ENCODE data around the gene TOLLIP.
"Not testable (repeated sequence)": the region's sequence is repeated elsewhere in the genome, so short reads cannot be mapped to it uniquely, and the experiment has no call there.

Gene TOLLIP

DNA sequence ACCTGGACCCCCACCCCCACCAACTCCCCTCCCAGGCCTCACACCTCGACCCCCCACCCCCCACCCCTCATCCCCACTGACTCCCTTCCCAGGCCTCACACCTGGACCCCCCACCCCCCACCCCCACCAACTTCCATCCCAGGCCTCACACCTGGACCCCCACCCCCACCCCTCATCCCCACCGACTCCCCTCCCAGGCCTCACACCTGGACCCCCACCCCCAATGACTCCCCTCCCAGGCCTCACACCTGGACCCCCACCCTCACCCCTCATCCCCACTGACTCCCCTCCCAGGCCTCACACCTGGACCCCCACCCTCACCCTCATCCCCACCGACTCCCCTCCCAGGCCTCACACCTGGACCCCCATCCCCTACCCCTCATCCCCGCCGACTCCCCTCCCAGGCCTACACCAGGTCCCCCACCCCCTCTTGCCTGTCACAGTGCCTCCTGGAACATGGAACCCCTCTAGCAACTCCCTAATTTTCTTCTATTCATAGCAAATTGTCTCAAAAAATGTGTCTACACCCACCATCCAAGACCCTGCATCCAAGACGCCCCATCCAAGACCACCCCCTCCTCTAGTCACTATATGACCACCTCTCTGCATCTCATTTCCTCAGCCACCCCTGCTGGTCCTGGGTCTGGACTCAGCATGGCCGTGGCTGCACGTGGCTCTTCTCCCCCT is 43.4 kb upstream of the TOLLIP start:
- H3K4me3 ChIP-seq, result no peak overlapping the region
- no peak overlapping the region for H3K9ac ChIP-seq (ENCODE audit: insufficient read length)
- no peak for DNase-seq (ENCODE audit: low read depth, low spot score)
- H3K27ac ChIP-seq, result no peak overlapping the region
- TF ChIP-seq EZH2 (IDR thresholded peaks at IDR 0.05) (no peak), FOXP2 (optimal IDR thresholded peaks at IDR 0.05; ENCODE audit: control extremely low read depth, extremely low read length, insufficient read depth) (no peak), POLR2AphosphoS5 (IDR thresholded peaks at IDR 0.05; ENCODE audit: borderline replicate concordance, low read depth, low read length) (no peak)
- no peaks in the 10 kb centered on the region for H3K9me3 ChIP-seq (ENCODE audit: low read depth, low read length)
- no peaks in the 10 kb centered on the region for H3K36me3 ChIP-seq (ENCODE audit: insufficient read depth, low read length)

DNA sequence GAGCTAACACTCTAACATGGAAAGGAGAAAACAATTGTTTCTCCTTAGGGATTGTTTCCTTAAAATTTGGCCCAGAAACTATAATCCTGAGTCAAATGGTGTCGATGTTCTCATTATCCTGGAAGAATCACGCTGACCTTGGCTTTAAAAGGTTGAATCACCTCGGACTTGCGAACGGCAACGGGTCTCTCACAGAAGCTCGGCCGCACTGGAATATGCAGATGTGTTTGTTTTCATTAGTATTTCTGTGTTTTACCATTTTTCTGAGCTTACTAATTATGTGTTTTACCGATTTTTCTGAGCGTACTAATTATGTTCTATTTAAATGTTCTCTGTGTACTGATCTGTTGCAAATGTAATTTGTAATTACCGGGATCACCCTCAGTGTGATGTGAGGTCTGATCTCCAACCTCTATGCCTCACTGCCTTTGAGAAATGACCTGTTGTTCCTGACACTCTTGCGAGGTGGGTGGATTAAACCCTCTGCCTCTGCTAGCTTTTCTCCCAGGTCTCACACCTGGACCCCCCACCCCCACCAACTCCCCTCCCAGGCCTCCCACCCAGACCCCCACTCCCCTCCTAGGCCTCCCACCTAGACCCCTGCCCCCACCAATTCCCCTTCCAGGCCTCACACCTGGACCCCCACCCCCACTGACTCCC is 42.0 kb upstream of the TOLLIP start:
- TF ChIP-seq POLR2AphosphoS5 (IDR thresholded peaks at IDR 0.05; ENCODE audit: borderline replicate concordance, low read depth, low read length), result no peak
- TF ChIP-seq FOXP2 (optimal IDR thresholded peaks at IDR 0.05; ENCODE audit: control extremely low read depth, extremely low read length, insufficient read depth), result no peak
- TF ChIP-seq EZH2 (IDR thresholded peaks at IDR 0.05), result no peak
- H3K9ac ChIP-seq (ENCODE audit: insufficient read length), result no peak overlapping the region
- DNase-seq (ENCODE audit: low read depth, low spot score), result no peak
- no peak overlapping the region for H3K27ac ChIP-seq
- H3K36me3 ChIP-seq (ENCODE audit: insufficient read depth, low read length), result no peaks in the 10 kb centered on the region
- H3K9me3 ChIP-seq (ENCODE audit: low read depth, low read length), result no peaks in the 10 kb centered on the region
- H3K4me3 ChIP-seq, result no peak overlapping the region

DNA sequence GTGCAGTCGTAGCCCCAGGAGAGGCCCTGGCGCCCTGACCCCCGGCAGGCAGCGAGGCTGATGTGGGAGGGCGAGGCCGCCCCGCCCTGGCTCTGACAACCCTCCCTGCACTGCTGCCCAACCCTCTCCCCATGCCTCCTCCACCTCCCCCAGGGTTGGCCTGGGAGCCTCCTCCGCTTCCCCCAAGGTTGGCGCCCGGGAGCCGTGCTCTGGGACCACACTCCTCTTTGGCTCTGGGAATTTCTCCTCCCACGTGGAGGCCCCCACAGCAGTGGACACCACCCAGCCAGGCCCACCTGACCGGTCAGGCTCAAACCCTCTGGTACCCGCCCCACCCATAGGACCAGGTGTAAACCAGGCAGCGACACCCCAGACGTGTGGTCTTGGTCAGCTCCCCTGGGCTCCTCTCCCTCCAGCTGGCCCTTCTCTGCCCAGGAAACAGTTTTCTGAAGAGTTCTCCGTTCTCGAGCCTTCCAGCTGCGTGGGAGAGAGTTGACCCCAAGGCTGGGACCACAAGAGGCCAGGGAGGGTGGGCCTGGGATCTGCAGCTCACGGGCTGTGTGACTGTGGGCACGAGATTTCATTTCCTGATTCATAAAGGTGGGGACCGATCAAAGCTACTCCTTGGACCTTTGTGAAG is 40.8 kb upstream of the TOLLIP start:
- H3K27ac ChIP-seq, result no peak overlapping the region

DNA sequence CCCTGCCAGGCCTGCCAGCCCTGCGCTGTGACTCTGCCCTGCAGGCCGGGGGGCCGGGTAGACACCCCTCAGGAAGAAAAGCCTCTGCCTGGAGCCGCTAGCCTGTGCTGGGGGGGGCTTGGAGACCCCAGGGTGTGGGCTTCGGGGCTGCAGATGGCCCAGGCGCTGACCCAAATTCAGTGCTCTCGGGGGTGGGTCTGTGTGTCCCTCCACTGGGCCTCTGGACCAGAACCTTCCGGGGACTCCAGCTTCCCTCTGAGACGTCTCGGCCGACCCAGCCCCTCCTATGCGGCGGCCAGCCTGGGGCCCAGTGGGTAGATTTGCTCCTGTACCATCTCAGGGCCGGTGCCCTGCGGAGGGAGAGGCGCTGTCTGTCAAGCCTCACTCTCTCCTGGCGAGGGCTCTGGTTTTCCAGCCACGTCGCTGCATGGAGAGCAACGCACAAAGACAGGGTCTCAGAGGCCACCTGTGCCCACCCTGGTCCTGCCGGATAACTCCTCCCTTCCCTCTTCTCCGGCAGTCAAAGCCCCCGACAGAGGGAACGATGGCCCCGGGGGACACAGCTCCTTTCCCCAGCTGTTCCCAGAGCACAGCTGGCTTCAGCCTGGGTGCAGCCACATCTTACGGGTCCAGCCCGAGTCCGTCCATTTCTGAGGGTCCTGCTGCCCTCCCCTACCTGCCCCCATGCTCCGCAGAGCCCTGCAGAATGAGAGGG is 40.1 kb upstream of the TOLLIP start:
- H3K9ac ChIP-seq (ENCODE audit: insufficient read length), result no peak overlapping the region
- no peak for TF ChIP-seq FOXP2 (optimal IDR thresholded peaks at IDR 0.05; ENCODE audit: control extremely low read depth, extremely low read length, insufficient read depth)
- TF ChIP-seq EZH2 (IDR thresholded peaks at IDR 0.05), result no peak
- no peak for TF ChIP-seq POLR2AphosphoS5 (IDR thresholded peaks at IDR 0.05; ENCODE audit: borderline replicate concordance, low read depth, low read length)
- no peak overlapping the region for H3K4me3 ChIP-seq
- H3K27ac ChIP-seq, result no peak overlapping the region
- H3K9me3 ChIP-seq (ENCODE audit: low read depth, low read length), result no peaks in the 10 kb centered on the region
- DNase-seq (ENCODE audit: low read depth, low spot score), result no peak
- no peaks in the 10 kb centered on the region for H3K36me3 ChIP-seq (ENCODE audit: insufficient read depth, low read length)

More for the DNA sequence above, 40.8 kb upstream of the TOLLIP start:
- Histone ChIP-seq H3K9me3 (ENCODE audit: low read depth, low read length) (no peaks in the 10 kb centered on the region), H3K36me3 (ENCODE audit: insufficient read depth, low read length) (no peaks in the 10 kb centered on the region), H3K4me3 (no peak overlapping the region), H3K9ac (ENCODE audit: insufficient read length) (no peak overlapping the region)
- no peak for TF ChIP-seq EZH2 (IDR thresholded peaks at IDR 0.05)
- no peak for TF ChIP-seq FOXP2 (optimal IDR thresholded peaks at IDR 0.05; ENCODE audit: control extremely low read depth, extremely low read length, insufficient read depth)
- TF ChIP-seq POLR2AphosphoS5 (IDR thresholded peaks at IDR 0.05; ENCODE audit: borderline replicate concordance, low read depth, low read length), result no peak
- no peak for DNase-seq (ENCODE audit: low read depth, low spot score)

DNA sequence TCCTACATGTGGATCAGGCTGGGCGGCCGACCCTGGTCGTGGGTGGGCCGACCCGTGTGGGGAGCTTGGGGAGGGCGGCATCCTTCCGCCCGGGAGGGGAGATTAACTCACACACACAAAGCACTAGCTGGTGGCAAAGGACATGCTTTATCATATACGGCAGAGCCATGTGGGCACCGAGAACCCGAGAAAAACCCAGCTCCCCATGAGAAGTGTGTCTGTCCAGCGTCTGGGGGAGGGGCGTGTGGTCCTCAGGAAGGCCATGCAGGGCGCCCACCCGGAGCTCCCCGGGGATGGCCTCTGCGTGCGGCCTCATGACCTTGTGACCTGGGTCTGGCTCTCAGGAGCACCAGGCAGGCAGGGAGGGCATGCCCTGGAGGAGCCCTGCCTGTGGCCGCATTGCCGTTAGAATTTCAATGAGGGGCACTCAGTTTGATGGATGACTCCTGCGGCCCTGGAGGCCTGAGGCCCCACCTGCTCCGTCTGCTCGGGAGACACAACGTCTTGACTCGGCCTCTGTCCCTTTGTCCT is 39.4 kb upstream of the TOLLIP start:
- no peaks in the 10 kb centered on the region for H3K9me3 ChIP-seq (ENCODE audit: low read depth, low read length)
- DNase-seq (ENCODE audit: low read depth, low spot score), result no peak
- TF ChIP-seq FOXP2 (optimal IDR thresholded peaks at IDR 0.05; ENCODE audit: control extremely low read depth, extremely low read length, insufficient read depth) (no peak), EZH2 (IDR thresholded peaks at IDR 0.05) (no peak), POLR2AphosphoS5 (IDR thresholded peaks at IDR 0.05; ENCODE audit: borderline replicate concordance, low read depth, low read length) (no peak)
- H3K4me3 ChIP-seq, result no peak overlapping the region
- H3K9ac ChIP-seq (ENCODE audit: insufficient read length), result no peak overlapping the region
- H3K27ac ChIP-seq, result no peak overlapping the region
- no peaks in the 10 kb centered on the region for H3K36me3 ChIP-seq (ENCODE audit: insufficient read depth, low read length)

DNA sequence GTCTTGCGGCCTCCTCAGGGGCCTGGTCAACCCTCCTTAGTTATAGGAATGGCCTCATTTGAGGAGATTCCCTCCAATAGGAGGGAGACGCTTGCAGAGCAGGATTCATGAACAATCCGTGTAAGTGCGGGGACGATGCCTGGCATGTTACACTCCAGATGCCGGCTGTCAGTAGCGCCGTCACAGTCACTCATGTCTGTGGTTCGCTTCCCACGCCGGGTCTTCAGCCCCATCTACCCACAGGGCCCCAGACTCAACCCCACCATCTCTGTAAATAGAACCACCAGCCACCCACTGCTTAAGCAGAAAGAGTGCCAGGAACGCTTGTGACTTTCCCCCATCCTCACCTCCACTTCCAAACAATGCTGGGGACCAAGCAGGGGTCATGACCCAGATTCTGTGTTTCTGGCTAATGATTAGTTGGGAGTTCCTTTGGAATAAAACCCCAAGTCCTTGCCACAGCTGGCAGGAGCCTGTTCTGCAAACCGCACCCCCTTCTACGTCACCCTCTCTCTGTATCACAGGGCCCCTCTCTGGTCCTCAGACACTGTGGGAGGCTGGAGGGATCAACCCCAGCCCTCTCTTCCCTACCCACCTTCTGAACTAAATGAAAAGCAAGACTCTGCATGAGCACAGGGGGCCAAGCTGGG is 38.8 kb upstream of the TOLLIP start:
- Histone ChIP-seq H3K4me3 (no peak overlapping the region), H3K9ac (ENCODE audit: insufficient read length) (no peak overlapping the region), H3K36me3 (ENCODE audit: insufficient read depth, low read length) (no peaks in the 10 kb centered on the region), H3K27ac (no peak overlapping the region), H3K9me3 (ENCODE audit: low read depth, low read length) (no peaks in the 10 kb centered on the region)
- TF ChIP-seq POLR2AphosphoS5 (IDR thresholded peaks at IDR 0.05; ENCODE audit: borderline replicate concordance, low read depth, low read length), result no peak
- no peak for DNase-seq (ENCODE audit: low read depth, low spot score)

DNA sequence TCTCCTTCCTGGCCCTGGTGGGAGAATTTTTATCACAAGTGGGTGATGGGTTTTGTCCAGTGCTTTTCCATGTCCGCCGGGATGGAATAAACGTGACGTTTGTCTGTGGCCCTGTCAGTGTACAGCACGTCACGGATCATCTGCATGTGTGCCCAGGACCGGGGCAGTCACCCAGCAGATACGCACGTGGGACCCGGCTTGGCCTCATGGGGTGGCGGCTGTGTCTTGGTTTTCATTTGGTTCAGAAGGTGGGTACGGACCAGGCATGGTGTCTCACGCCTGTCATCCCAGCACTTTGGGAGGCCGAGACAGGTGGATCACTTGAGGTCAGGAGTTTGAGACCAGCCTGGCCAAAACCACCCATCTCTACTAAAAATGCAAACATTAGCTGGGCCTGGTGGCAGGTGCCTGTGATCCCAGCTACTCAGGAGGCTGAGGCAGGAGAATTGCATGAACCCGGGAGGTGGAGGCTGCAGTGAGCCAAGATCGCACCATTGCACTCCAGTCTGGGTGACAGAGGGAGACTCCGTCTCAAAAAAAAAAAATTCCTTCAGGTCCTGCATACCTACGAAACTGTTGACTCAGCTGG is 38.1 kb upstream of the TOLLIP start:
- not testable (repeated sequence) for H3K4me3 ChIP-seq; H3K36me3 ChIP-seq (ENCODE audit: insufficient read depth, low read length); DNase-seq (ENCODE audit: low read depth, low spot score); H3K9me3 ChIP-seq (ENCODE audit: low read depth, low read length); H3K9ac ChIP-seq (ENCODE audit: insufficient read length); H3K27ac ChIP-seq
